ENCODE data around the gene SLC6A7. TPM values are rescaled to one million over a fixed set of nuclear protein-coding genes. Genes with fewer than 3 reads are reported as not detected.

SLC6A7 gene
- total RNA-seq, result not detected in 2 replicates

DNA sequence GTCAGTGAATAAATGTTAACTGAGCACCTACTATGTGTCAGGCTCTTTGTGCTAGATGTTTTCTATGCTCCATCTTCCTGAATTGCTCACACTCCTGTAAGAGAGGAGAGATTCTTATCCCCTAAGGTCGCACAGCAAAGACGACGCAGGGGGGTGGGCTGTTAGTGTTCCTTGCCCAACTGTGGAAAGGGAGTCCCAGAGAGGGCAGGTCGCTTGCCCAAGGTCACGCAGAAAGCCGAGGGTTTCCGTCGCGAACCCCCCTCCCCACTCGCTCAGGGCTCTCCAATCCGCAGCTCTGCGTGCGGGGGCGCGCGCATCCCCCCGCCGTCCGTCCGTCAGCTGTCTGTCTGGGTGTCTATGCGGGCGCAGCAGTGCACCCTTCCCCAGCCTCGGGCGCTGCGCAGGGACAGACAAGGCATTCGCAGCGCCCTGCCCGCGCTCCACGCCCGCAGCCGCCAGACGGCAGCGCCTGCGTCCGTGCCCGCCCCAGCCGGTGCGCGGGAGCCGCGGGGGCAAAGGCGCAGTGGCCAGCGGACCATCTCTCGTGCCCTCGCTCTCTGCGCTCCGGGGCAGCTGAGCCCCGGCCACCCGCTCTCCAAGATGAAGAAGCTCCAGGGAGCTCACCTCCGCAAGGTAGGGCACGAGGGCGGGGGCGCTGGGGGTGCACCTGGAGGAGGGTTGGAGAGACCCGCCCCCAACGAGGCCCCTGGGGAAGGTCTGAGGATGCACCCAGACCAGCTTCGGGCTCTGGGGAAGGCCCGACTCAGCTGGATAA, at the start of gene SLC6A7:
SLC6A7 (plus strand) TSS at position 335 of the 775 bp plus-strand sequence; CDS start at position 601, 266 bp downstream.
- DNase-seq (ENCODE audit: extremely low read depth, low read depth, low spot score), result no peak

DNA sequence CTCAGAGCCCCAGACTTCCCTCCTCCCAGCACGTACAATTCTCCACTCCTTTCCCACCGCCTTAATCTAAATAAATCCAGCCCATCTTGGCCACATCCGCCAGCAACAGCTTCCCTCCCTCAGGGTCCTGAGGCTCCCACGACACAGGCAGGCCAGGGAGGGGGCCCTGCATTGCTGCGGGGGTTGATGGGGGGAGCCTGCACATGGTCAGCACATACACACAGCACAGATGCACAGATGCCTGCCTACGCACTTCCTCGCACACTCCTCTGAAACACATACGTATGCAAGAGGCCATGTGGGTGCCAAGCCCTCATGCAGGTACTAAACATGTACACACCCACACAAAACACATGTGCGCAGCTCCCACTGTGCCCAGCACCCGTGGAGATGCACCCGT, 49.0 kb upstream of the SLC6A7 start:
- no peak for DNase-seq (ENCODE audit: extremely low read depth, low read depth, low spot score)

DNA sequence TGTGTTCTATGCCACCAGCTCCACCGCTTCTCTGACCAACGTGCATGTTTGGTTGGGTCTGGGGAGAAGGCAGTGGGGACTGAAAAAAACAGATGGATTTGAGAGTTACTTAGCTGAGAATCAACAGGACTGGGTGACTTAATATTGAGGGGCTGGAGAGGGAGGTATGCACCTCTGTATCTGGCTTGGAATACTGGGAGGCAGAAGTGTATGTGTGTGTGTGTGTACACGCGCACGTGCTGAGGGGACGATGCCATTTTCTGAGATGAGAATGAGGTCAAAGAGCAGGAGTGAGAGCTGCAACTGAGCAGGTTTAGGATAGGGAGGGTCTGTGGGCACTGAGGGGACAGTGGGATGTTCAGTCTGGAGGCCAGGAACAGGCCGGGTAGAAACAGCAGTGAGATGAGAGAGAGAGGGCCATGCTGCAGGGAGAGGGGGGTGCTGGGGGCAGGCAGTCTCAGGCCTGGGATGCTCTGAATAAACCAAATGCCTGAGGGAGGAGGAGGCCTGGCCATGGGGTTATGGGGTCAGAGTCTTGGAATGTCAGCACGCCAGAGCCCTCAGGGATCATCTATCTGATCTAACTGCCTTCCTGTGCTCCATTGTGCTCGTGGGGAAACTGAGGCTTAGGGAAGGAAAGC, 48.2 kb upstream of the SLC6A7 start:
- no peak for DNase-seq (ENCODE audit: extremely low read depth, low read depth, low spot score)

DNA sequence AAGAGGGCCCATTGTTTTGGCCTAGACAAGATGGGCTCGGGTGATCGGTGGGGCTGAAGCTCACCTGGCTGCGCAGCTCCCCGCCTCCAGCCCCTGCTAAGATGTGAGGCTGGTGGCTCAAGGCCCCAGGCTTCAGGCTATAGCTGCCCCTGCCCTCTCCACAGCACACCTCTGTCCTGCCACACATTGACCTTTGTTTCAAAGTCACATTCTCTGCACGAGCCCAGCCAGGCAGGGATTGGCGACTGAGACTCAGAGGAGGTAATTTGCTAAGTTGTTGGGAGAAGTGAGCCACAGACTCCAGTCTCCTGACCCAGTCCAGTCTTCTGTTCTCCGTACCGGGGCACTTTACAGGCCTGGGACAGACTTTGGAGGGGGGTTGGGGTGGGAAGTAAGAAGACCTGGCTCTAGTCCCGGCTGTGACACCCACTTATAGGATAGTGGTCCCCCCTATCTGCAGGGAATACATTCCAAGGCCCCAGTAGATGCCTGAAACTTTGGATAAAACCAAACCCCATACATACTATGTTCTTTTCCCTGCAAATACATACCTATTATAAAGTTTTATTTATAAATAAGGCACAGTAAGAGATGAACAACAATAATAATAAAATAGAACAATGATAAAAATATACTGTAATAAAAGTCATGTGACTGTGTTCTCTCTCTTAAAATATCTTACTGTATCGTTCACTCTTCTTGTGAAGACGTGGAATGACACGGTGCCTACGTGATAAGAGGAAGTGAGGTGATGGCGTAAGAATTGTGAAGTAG, 47.5 kb upstream of the SLC6A7 start:
- DNase-seq (ENCODE audit: extremely low read depth, low read depth, low spot score), result no peak

DNA sequence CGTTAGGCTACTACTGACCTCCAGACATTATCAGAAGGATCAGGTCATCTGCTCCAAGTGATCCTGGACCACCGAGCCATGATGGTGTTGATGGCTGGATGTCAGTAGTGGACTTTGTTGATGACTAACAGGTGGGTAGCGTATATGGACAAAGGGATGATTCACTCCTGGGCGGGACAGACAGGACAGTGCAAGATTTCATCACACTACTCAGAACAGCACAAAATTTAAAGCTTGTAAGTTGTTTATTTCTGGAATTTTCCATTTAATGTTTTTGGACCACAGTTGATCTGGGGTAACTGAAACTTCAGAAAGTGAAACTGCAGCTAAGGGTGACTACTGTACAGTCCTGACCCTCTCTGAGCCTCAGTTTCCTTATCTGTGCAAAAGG, 46.9 kb upstream of the SLC6A7 start:
- DNase-seq (ENCODE audit: extremely low read depth, low read depth, low spot score), result no peak

DNA sequence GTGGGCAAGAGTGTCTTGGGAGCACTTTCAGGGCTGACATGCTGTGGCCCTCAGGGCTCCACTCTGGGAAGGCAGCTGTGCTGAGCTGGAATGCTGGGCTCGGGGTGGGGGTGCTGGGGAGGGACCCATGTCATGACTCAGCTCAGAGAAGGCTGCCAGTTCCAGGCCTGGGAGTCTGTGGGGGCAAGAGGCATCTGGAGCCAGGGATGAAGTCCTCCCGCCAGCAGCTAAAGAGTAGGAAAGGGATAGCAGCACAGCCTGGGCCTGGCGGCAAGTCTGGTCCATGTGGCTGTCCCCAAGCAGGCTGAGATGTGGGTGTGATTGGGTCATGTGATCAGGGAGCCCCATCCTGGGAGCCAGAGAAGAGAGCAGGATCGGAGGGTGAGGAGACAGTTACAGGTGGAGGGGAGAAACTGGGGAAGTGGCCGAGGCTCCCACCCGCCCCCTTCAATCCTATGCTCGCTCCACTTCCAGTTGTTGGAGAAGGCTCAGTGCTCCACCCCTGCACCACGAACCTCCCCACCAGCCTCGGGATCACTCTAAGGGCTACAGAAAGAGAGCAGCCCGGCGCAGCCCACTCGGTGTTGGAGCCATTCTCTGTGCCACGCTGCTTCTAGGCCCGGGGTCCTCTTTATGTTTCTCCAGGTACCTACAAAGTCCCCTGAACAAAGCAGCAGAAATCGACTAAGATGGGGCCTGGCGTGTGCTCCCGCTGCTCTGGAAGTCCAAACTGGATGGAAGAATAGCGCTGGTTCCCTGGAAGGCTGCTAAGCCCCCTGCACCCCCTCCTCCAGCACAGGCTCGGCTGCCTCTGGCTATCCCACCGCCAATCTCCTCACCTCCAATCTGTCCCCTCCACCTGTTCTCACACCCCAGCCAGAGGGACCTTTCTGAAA, 46.3 kb upstream of the SLC6A7 start:
- no peak for DNase-seq (ENCODE audit: extremely low read depth, low read depth, low spot score)

DNA sequence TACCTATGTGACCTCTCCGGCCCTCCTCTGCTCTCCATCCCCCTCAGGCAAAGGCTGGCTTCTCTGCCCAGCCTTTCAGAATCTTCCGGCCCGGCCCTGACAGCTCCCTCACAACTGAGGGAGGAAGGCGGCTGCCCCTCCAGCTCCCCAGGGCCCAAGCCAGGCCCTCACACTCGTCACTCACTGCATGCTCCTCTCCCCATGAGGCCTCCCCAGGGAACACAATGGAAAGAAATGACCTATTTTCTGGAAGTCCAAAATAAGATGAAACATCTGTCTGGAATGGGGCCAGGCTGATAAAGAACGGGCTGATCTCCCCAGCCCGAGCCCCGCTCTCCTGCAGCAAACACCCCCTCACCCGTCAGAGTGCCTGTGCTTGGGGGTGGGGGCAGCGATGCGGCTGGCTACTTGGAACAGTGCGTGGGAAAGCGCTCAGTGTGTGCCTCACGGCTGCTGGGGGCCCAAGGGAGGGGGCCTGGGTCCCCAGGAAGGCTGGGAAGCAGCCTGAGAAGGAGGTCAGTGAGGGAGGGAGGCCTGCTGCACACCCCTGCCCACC, 45.5 kb upstream of the SLC6A7 start:
- no peak for DNase-seq (ENCODE audit: extremely low read depth, low read depth, low spot score)

DNA sequence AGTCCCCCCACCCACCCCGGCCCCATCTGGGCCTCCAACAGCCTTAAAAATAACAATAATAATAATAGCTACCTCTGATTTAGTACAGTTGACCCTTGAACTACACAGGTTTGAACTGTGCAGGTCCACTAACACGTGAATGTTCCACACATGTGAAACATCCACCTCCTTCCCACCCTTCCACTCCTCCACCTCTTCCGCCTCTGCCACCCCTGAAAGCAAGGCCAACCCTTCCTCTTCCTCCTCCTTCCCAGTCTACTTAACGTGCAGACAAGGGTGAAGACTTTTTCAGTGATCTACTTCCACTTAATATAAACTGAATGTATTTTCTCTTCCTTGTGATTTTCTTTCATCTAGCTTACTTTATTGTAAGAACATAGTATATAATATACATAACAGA, 45.0 kb upstream of the SLC6A7 start:
- no peak for DNase-seq (ENCODE audit: extremely low read depth, low read depth, low spot score)

DNA sequence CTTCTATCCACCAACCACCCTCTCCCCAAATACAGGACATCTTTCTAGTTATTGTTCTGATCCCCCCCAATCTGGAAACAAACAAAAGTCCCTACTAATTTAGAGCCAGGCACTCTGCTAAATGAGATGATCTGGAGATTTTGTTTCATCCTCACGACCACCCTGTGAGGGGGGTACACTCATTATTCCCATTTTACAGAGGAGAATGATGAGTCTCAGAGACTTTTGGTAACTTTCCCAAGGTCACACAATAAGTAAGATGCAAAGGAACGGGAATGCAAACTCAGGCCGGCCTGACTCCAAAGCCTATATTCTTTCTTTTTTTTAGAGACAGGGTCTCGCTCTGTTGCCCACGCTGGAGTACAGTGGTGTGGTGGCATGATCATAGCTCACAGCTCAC, 43.6 kb upstream of the SLC6A7 start:
- no peak for DNase-seq (ENCODE audit: extremely low read depth, low read depth, low spot score)

DNA sequence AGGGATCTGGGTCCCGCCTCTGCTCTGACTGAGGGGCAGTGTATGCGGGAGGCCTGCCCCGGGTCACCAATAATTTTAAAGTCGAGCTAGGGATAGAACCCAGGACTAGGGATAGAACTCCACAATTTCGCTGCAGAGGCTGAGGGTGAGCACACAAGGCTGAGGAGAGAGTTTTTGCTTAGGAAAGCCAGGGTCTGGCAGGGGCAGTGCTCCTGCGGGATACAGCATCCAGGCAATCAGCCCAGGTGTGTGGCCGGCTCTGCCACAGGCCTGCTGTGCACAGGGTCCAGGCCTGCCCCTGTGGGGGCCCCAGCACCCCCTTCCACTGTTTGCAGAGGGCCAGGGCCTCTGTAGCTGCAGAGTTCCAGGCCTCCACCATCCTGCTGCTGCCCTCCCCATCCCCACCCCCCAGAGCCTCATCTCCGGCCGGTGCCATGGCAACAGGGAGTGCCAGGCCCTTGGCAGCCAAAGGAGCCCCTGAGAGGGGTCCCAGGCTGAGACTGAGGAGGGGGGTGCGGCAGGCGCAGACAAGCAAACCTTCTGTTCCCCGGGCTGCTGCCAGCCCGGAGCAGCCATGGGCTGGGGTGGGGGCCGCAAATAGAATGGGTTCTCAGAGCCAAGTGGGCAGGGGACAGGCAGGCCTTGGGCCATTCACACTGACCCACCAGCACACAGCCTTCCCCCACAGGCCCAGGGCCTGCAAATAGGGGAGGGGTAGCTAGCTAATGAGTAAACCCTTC, 42.8 kb upstream of the SLC6A7 start:
- DNase-seq (ENCODE audit: extremely low read depth, low read depth, low spot score), result no peak

DNA sequence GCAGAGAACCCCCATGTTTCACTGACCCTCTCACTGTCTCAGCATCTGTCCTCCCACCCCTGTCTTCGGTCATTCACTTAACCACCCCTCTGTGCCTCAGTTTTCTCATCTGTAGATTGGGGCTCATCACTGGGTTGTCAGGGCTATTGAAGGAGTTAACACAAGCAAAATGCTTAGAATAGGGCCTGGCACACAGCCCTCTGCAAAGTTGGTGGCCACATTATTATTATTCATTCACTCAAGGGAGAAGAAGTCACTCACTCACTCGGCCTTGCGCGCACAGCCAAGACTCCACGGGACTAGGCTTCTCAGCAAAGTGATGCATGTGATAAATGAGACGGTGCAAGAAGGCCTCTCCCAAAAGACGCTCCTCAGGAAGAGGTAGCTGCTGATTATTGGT, 42.2 kb upstream of the SLC6A7 start:
- no peak for DNase-seq (ENCODE audit: extremely low read depth, low read depth, low spot score)

DNA sequence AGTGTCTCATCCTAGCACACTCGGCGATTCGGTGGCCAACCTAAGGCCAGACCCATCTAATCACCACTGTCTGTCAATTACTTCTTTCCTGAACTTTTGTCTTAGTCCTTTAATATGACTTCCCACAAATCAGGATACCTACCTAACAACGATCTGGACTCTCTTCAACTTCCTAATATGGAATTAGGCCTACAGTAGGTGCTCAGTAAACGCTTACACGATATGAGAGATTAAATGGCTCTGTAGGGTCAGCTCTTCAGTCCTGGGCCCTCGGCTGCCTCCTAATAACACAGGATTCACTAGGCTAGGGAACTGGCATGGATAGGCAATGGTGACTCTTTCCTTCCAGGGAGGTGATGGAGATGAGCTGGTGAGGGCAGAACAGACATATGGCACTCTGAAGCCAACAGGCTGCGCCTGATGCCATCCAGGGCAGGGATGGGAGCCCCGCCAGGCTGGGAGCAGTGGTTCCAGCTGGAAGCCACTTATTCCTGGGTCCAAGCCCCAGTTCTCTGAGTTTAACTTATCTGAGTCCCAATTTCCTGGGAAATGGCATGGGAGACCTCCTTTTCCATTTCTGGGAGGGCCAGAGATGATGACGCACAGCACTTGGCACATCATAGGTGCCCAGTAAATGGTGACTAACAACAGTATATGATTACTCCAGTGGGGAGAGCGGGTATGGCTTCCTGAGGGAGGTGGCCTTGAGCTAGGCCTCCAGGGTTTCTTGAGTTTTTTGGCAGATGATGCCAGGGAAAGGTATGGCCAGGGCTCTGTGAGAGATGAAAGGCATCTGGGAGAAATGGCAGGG, 41.5 kb upstream of the SLC6A7 start:
- no peak for DNase-seq (ENCODE audit: extremely low read depth, low read depth, low spot score)

DNA sequence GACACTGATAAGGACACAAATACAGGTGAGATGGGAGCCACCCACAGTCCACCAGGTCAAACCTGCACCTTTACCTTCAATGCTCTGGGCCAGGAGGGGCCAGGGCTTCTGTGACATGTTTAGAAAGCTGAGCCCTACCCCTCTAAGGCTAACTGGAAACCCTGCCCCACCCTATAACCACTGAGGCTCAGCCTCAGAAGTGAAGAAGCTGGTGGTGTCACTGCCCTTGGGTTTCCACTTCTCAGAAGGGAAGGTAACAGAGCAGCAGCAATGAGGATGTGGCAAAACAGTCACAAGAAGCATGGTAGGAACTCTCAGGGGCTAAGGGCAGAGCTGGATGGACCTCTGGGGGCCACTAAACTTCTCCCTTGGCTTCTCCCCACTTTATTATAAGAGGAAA, 40.2 kb upstream of the SLC6A7 start:
- no peak for DNase-seq (ENCODE audit: extremely low read depth, low read depth, low spot score)

DNA sequence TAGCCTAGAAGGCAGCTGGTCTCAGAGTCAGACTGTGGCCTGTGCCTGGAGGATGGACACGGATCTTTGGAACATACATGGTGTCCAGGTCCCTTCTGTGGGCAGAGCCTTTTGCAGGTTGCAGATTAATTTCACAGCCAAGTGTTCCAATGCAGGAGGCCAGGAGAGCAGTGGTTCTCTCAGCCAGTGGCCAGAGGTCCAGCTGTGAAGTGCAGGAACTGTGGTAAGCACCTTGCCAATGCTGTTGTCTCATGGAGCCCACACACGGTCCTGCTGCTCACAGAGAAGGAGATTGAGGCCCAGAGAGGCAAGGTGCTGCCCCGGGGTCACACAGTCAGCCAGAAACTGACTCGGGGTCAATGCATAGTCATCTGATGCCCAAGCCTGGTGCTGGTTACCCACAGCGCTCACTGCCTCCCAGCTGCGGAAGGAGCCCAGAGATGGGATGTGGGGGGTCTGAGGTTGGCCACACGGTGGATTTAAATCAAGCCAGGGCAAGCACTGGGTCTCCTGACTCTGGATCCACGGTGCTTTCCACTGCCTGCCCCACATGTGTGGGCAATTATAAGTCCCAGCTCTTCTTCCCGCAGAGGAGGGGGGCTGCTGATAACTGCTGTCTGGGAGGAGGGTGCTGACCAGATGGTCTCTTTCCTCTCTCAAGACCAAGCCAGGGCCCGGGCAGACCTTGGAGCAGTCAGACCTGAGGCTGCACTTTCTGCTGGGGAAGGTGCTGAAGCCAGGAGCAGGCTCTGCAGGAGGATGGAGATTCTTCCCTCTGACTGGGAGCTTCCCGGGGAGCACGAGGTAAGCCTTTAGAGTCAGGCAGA, 37.0 kb upstream of the SLC6A7 start:
- no peak for DNase-seq (ENCODE audit: extremely low read depth, low read depth, low spot score)

DNA sequence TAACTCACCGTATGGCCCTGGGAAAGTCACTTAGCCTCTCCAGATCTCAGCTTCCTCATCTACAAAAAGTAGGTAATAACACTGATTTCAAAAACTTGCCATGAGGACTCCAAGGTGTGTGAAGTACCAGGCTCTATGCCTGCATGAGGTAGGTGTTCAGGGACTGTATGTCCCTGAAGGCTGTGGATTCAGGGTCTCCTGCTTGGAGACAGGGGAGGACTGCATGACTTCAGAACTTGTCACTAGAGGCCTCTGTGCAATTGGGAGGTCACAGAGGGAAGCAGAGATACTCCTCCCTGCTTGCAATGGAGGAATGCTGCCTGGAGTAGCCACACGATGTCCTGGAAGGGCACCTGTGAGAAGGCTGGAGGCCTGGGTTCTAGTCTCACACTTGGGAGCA, 36.4 kb upstream of the SLC6A7 start:
- DNase-seq (ENCODE audit: extremely low read depth, low read depth, low spot score), result no peak

DNA sequence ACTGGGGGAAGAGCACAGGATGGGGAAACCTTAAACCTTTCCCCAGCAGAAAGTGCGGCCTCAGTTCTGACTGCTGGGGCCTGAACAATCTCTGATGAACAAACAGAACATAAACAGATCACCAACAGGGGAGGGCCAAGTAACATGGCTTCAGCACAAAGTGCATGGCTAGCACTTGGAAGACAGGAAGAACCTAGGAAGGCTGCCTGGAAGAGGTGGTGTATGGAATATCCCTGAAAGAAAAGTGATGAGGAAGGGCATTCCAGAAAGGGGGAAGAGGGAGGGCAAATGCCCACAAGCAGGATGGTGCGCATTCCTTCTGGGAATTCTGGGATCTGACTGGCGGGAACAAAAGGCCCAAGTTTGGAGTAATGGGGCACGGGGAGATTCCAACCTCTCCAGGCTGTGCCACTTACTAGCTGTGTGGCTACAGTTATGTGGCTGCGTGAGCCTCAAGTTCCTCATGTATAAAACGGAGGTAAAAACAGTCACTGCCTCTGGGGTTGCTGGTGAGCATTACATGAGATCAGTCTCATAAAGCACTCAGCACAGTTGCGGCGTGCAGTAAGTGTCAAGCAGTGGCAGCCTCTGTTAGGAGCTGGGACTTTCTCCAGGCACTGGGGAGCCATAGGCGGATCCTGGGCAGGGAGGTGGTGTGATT, 35.8 kb upstream of the SLC6A7 start:
- DNase-seq (ENCODE audit: extremely low read depth, low read depth, low spot score), result no peak

DNA sequence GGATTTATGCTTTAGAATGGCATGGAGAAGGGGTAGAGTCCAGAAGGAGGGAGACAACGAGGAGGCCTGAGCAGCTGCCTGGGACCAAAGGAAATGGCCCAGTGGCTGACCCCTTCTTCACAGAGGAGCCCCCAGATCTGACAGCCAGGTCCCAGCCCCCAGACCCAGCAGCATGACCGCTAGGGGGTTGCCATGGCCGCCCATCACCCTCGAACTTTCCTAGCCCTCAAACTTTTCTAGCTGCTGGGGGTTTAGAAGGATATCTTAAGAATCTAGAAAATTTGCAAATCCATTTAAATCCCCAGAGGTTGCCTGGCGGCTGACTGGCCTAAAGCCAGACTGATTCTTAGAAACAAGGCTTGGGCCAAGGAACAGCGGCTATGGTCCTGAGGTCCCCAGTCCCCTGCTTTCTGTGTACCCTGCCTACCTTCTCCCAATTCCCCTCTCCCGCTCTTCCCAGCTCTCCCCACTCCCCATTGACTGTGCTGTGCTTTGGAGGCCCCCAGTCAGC, 35.2 kb upstream of the SLC6A7 start:
- no peak for DNase-seq (ENCODE audit: extremely low read depth, low read depth, low spot score)
